ENCODE measurements around the gene MEFV. TPM values are rescaled to one million over a fixed set of nuclear protein-coding genes. Genes with fewer than 3 reads are reported as not detected.

The MEFV gene
- total and polyA plus RNA-seq, 8 donors, result 0.05 to 1.1 (median 0.23) TPM; not detected in 1

DNA sequence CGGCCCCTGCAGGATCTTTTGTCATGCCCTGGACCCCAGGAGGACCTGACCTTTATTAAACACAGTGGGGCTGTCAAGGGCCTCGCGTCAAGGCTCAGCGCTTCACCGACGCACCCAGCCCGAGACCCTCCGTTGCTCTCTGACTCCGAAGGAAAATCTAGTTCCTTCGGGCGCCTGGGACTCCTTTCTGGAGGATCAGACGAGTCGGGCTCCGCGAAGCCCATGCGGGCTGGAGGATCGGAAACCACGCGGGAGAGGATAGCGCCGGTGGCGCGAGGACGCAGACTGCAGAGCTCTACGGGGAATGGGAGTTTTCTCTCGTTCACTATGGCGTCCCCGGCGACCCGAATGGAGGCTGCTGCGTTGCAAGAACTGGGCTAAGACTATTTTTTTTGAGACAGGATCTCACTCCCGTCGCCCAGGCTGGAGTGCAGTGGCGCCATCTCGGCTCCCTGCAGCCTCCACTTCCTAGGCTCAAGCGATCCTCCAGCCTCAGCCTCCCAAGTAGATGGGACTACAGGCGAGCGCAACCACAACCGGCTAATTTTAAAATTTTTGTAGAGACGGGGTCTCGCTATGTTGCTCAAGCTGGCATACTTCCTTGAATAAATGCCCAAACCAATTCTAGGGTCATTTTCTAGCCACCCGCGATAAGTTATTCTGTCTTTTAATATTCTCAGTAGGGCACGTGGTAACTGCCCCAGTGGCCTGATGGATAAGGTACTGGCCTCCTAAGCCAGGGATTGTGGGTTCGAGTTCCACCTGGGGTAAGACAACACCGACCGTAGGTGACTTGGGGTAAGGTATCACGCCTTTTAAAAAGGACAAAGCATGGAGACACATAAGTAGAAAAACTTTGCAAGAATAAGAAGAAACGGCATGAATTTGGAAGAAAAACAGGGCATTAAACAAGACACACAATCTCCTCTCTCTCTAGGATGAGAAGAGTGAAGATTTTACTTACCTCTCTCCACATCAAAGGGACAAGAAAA is 62.9 kb downstream of the MEFV start:
- TF ChIP-seq, protein P1, sequence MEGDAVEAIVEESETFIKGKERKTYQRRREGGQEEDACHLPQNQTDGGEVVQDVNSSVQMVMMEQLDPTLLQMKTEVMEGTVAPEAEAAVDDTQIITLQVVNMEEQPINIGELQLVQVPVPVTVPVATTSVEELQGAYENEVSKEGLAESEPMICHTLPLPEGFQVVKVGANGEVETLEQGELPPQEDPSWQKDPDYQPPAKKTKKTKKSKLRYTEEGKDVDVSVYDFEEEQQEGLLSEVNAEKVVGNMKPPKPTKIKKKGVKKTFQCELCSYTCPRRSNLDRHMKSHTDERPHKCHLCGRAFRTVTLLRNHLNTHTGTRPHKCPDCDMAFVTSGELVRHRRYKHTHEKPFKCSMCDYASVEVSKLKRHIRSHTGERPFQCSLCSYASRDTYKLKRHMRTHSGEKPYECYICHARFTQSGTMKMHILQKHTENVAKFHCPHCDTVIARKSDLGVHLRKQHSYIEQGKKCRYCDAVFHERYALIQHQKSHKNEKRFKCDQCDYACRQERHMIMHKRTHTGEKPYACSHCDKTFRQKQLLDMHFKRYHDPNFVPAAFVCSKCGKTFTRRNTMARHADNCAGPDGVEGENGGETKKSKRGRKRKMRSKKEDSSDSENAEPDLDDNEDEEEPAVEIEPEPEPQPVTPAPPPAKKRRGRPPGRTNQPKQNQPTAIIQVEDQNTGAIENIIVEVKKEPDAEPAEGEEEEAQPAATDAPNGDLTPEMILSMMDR (IDR thresholded peaks at IDR 0.05), result no peak
- Histone ChIP-seq H3K9me3 (no peaks in the 10 kb centered on the region), H3K4me3 (no peak overlapping the region), H3K27ac (no peak overlapping the region), H3K27me3 (peaks cover 5 to 71% (median 19%) of the 10 kb centered on the region in 4 donors), H3K4me1 (peaks cover 0 to 5% (median 0%) of the 10 kb centered on the region in 3 donors), H3K36me3 (no peaks in the 10 kb centered on the region)
- FAIRE-seq (no peak), ATAC-seq (no peak), DNase-seq (no peak)
- intact Hi-C loops (cut with DNase I), result no loop called here
- 65 to 71% methylated on average over 49 of the region's 49 CpGs for WGBS, 2 donors

DNA sequence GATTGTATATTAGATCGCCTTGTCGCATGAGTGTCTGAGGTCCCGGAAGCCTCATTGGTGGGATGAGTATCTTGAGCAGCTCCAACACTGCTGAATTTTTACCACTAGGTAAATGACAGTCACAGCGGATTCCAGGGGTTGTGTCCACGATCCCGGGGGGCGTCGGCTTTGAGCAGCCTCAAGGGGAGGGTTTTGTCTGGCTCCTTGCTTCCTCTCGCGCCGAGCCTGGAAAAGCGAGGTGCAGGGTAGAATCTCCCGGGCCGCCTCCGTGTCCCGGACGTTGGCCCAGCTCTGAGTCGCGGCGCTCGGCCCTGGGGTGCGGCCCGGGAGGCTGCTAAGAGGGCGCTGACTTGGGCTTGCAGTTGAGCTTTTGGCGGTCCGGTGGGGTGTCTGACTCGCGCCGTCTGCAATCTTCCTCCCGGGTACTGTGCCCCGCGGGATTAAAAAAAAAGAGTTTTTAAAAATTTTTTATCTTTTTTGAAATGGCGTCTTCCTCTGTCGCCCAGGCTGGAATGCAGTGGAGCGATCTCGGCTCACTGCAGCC is 63.9 kb downstream of the MEFV start:
- 28 to 48% methylated on average over 36 of the region's 36 CpGs for WGBS, 2 donors

More for the DNA sequence above, 63.9 kb downstream of the MEFV start:
- ATAC-seq (no peak), FAIRE-seq (no peak), DNase-seq (no peak)
- Histone ChIP-seq H3K9me3 (no peaks in the 10 kb centered on the region), H3K36me3 (no peaks in the 10 kb centered on the region), H3K4me3 (no peak overlapping the region), H3K27ac (no peak overlapping the region), H3K4me1 (peaks cover 0 to 5% (median 0%) of the 10 kb centered on the region in 3 donors), H3K27me3 (peaks cover 5 to 75% (median 20%) of the 10 kb centered on the region in 4 donors)
- intact Hi-C loops (cut with DNase I), result no loop called here
- TF ChIP-seq, protein P1 (IDR thresholded peaks at IDR 0.05), result no peak

Other genes with a start within 250 kb of the MEFV start
- 1 to 10 TPM; 1.7 to 5.1 (median 2.4) TPM for gene CLDN9, start 243.7 kb downstream of the MEFV start, total RNA-seq
- 10 to 100 TPM; 10.5 to 12.1 TPM for gene CLDN9, start 243.7 kb downstream of the MEFV start, polyA plus RNA-seq
- 1 to 10 TPM in 2 of 6 donors, under 1 TPM in 4; 0.37 to 5.1 (median 0.73) TPM for gene CLDN6, start 238.4 kb downstream of the MEFV start, total RNA-seq
- 1 to 10 TPM in 1 of 2 donors, under 1 TPM in 1; 0.12 to 3.2 TPM for gene CLDN6, start 238.4 kb downstream of the MEFV start, polyA plus RNA-seq
- 10 to 100 TPM; 26.8 to 91.1 (median 66.7) TPM for gene TNFRSF12A, start 236.3 kb downstream of the MEFV start, total RNA-seq
- 100 to 1,000 TPM; 166 to 185 TPM for gene TNFRSF12A, start 236.3 kb downstream of the MEFV start, polyA plus RNA-seq
- gene HCFC1R1, start 232.7 kb downstream of the MEFV start, total RNA-seq, result 10 to 100 TPM; 10.5 to 24.1 (median 12.4) TPM
- 100 to 1,000 TPM in 1 of 2 donors, 10 to 100 TPM in 1; 93.1 to 119 TPM for gene HCFC1R1, start 232.7 kb downstream of the MEFV start, polyA plus RNA-seq
- 10 to 100 TPM in 1 of 6 donors, 1 to 10 TPM in 5; 6.2 to 13.0 (median 7.7) TPM for gene THOC6, start 232.6 kb downstream of the MEFV start, total RNA-seq
- 10 to 100 TPM; 33.2 to 38.2 TPM for gene THOC6, start 232.6 kb downstream of the MEFV start, polyA plus RNA-seq
- gene BICDL2, start 219.7 kb downstream of the MEFV start, total RNA-seq, result 100 to 1,000 TPM in 1 of 6 donors, 10 to 100 TPM in 5; 48.9 to 106 (median 64.3) TPM
- gene BICDL2, start 219.7 kb downstream of the MEFV start, polyA plus RNA-seq, result 100 to 1,000 TPM; 126 to 325 TPM
- 1 to 10 TPM in 2 of 6 donors, under 1 TPM in 4; 0.28 to 1.6 (median 0.72) TPM for gene MMP25, start 210.1 kb downstream of the MEFV start, total RNA-seq
- gene MMP25, start 210.1 kb downstream of the MEFV start, polyA plus RNA-seq, result 1 to 10 TPM; 1.4 to 1.6 TPM
- 100 to 1,000 TPM; 151 to 928 (median 250) TPM for gene IL32, start 191.0 kb downstream of the MEFV start, total RNA-seq
- gene IL32, start 191.0 kb downstream of the MEFV start, polyA plus RNA-seq, result 100 to 1,000 TPM; 232 to 815 TPM
- under 1 TPM in 1 of 6 donors, not detected in 5; 0.35 TPM for gene ZSCAN10, start 157.3 kb downstream of the MEFV start, total RNA-seq
- not detected for gene ZSCAN10, start 157.3 kb downstream of the MEFV start, polyA plus RNA-seq
- 1 to 10 TPM; 6.5 to 10.0 (median 8.0) TPM for gene ZNF205, start 144.0 kb downstream of the MEFV start, total RNA-seq
- 10 to 100 TPM; 22.4 to 43.3 TPM for gene ZNF205, start 144.0 kb downstream of the MEFV start, polyA plus RNA-seq
- gene ZNF213, start 121.6 kb downstream of the MEFV start, total RNA-seq, result 1 to 10 TPM; 5.0 to 8.8 (median 6.7) TPM
- 1 to 10 TPM; 5.8 to 7.5 TPM for gene ZNF213, start 121.6 kb downstream of the MEFV start, polyA plus RNA-seq
- gene OR1F1, start 68.4 kb downstream of the MEFV start, total RNA-seq, result not detected
- gene OR1F1, start 68.4 kb downstream of the MEFV start, polyA plus RNA-seq, result not detected
- 1 to 10 TPM; 1.5 to 3.7 (median 2.2) TPM for gene ZNF200, start 21.5 kb downstream of the MEFV start, total RNA-seq
- 1 to 10 TPM; 2.9 to 3.5 TPM for gene ZNF200, start 21.5 kb downstream of the MEFV start, polyA plus RNA-seq
- gene ZNF263, start 26.9 kb upstream of the MEFV start, total RNA-seq, result 10 to 100 TPM in 4 of 6 donors, 1 to 10 TPM in 2; 9.2 to 15.4 (median 10.9) TPM
- gene ZNF263, start 26.9 kb upstream of the MEFV start, polyA plus RNA-seq, result 10 to 100 TPM; 10.6 to 20.8 TPM
- 1 to 10 TPM; 1.3 to 3.6 (median 2.4) TPM for gene TIGD7, start 48.8 kb upstream of the MEFV start, total RNA-seq
- gene TIGD7, start 48.8 kb upstream of the MEFV start, polyA plus RNA-seq, result 1 to 10 TPM; 1.9 to 3.3 TPM
- gene ZNF75A, start 48.9 kb upstream of the MEFV start, total RNA-seq, result 10 to 100 TPM in 4 of 6 donors, 1 to 10 TPM in 2; 6.7 to 17.1 (median 10.6) TPM
- gene ZNF75A, start 48.9 kb upstream of the MEFV start, polyA plus RNA-seq, result 10 to 100 TPM; 18.2 to 27.5 TPM
- under 1 TPM in 2 of 6 donors, not detected in 4; 0.16 TPM for gene OR2C1, start 99.3 kb upstream of the MEFV start, total RNA-seq
- gene OR2C1, start 99.3 kb upstream of the MEFV start, polyA plus RNA-seq, result under 1 TPM in 1 of 2 donors, not detected in 1; 0.05 TPM
- gene ZSCAN32, start 144.4 kb upstream of the MEFV start, total RNA-seq, result 1 to 10 TPM; 3.7 to 7.0 (median 6.8) TPM
- 1 to 10 TPM; 4.7 to 9.4 TPM for gene ZSCAN32, start 144.4 kb upstream of the MEFV start, polyA plus RNA-seq
- 1 to 10 TPM; 2.2 to 5.1 (median 3.3) TPM for gene ZNF174, start 144.6 kb upstream of the MEFV start, total RNA-seq
- 1 to 10 TPM; 3.5 to 4.2 TPM for gene ZNF174, start 144.6 kb upstream of the MEFV start, polyA plus RNA-seq
- 1 to 10 TPM in 3 of 6 donors, under 1 TPM in 3; 0.79 to 1.6 (median 0.99) TPM for gene ZNF597, start 186.9 kb upstream of the MEFV start, total RNA-seq
- 1 to 10 TPM in 1 of 2 donors, under 1 TPM in 1; 0.53 to 1.0 TPM for gene ZNF597, start 186.9 kb upstream of the MEFV start, polyA plus RNA-seq
- 10 to 100 TPM; 22.8 to 32.4 (median 24.9) TPM for gene NAA60, start 187.0 kb upstream of the MEFV start, total RNA-seq
- gene NAA60, start 187.0 kb upstream of the MEFV start, polyA plus RNA-seq, result 10 to 100 TPM; 39.3 to 41.4 TPM
- gene C16orf90, start 238.9 kb upstream of the MEFV start, total RNA-seq, result not detected
- not detected for gene C16orf90, start 238.9 kb upstream of the MEFV start, polyA plus RNA-seq
- gene CLUAP1, start 244.4 kb upstream of the MEFV start, total RNA-seq, result 10 to 100 TPM in 5 of 6 donors, 1 to 10 TPM in 1; 9.9 to 19.1 (median 11.0) TPM
- gene CLUAP1, start 244.4 kb upstream of the MEFV start, polyA plus RNA-seq, result 1 to 10 TPM; 6.8 to 6.9 TPM